ENCODE data around the gene SETD2.

DNA sequence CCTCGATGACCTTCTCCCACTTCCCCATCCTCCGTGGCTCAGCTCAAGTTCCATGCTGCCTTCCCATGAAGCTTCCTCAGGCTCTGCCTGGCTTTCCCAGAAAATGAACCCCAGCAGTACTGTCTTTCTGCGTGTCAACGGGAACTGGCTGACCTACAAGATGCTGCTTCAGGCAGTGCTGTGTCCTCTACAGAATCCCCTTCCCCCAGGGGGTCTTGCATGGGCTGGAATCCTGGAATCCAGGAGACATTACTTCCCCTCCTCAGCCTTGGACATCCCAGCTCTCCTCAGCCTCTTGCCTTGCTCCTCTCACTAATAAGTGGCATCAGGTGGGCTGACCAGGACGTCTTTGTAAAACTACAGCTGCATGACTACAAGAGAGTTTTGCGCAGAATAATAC is 192.8 kb downstream of the SETD2 start:
- TF ChIP-seq POLR2AphosphoS5 (IDR thresholded peaks at IDR 0.05; ENCODE audit: low read depth), result no peak
- TF ChIP-seq STAT1 (IDR thresholded peaks at IDR 0.05; ENCODE audit: unreplicated experiment), result no peak
- TF ChIP-seq, protein P1, sequence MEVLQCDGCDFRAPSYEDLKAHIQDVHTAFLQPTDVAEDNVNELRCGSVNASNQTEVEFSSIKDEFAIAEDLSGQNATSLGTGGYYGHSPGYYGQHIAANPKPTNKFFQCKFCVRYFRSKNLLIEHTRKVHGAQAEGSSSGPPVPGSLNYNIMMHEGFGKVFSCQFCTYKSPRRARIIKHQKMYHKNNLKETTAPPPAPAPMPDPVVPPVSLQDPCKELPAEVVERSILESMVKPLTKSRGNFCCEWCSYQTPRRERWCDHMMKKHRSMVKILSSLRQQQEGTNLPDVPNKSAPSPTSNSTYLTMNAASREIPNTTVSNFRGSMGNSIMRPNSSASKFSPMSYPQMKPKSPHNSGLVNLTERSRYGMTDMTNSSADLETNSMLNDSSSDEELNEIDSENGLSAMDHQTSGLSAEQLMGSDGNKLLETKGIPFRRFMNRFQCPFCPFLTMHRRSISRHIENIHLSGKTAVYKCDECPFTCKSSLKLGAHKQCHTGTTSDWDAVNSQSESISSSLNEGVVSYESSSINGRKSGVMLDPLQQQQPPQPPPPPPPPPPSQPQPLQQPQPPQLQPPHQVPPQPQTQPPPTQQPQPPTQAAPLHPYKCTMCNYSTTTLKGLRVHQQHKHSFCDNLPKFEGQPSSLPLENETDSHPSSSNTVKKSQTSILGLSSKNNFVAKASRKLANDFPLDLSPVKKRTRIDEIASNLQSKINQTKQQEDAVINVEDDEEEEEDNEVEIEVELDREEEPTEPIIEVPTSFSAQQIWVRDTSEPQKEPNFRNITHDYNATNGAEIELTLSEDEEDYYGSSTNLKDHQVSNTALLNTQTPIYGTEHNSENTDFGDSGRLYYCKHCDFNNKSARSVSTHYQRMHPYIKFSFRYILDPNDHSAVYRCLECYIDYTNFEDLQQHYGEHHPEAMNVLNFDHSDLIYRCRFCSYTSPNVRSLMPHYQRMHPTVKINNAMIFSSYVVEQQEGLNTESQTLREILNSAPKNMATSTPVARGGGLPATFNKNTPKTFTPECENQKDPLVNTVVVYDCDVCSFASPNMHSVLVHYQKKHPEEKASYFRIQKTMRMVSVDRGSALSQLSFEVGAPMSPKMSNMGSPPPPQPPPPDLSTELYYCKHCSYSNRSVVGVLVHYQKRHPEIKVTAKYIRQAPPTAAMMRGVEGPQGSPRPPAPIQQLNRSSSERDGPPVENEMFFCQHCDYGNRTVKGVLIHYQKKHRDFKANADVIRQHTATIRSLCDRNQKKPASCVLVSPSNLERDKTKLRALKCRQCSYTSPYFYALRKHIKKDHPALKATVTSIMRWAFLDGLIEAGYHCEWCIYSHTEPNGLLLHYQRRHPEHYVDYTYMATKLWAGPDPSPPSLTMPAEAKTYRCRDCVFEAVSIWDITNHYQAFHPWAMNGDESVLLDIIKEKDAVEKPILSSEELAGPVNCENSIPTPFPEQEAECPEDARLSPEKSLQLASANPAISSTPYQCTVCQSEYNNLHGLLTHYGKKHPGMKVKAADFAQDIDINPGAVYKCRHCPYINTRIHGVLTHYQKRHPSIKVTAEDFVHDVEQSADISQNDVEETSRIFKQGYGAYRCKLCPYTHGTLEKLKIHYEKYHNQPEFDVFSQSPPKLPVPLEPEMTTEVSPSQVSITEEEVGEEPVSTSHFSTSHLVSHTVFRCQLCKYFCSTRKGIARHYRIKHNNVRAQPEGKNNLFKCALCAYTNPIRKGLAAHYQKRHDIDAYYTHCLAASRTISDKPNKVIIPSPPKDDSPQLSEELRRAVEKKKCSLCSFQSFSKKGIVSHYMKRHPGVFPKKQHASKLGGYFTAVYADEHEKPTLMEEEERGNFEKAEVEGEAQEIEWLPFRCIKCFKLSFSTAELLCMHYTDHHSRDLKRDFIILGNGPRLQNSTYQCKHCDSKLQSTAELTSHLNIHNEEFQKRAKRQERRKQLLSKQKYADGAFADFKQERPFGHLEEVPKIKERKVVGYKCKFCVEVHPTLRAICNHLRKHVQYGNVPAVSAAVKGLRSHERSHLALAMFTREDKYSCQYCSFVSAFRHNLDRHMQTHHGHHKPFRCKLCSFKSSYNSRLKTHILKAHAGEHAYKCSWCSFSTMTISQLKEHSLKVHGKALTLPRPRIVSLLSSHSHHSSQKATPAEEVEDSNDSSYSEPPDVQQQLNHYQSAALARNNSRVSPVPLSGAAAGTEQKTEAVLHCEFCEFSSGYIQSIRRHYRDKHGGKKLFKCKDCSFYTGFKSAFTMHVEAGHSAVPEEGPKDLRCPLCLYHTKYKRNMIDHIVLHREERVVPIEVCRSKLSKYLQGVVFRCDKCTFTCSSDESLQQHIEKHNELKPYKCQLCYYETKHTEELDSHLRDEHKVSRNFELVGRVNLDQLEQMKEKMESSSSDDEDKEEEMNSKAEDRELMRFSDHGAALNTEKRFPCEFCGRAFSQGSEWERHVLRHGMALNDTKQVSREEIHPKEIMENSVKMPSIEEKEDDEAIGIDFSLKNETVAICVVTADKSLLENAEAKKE (CRISPR knock-in tag; IDR thresholded peaks at IDR 0.05), result no peak

Data from GM23338 (cell line).